HG03025 (cell line): ENCODE results near the gene SDK1.

ENCODE experiments used
- ATAC-seq: cut with Tn5 transposase; IDR thresholded peaks from one replicate; pipeline ENCODE4 v1.9.1; 2021; ENCODE audit warnings: mild to moderate bottlenecking, moderate library complexity; ENCODE audit not compliant: unreplicated experiment, low FRiP score

SDK1 gene

DNA sequence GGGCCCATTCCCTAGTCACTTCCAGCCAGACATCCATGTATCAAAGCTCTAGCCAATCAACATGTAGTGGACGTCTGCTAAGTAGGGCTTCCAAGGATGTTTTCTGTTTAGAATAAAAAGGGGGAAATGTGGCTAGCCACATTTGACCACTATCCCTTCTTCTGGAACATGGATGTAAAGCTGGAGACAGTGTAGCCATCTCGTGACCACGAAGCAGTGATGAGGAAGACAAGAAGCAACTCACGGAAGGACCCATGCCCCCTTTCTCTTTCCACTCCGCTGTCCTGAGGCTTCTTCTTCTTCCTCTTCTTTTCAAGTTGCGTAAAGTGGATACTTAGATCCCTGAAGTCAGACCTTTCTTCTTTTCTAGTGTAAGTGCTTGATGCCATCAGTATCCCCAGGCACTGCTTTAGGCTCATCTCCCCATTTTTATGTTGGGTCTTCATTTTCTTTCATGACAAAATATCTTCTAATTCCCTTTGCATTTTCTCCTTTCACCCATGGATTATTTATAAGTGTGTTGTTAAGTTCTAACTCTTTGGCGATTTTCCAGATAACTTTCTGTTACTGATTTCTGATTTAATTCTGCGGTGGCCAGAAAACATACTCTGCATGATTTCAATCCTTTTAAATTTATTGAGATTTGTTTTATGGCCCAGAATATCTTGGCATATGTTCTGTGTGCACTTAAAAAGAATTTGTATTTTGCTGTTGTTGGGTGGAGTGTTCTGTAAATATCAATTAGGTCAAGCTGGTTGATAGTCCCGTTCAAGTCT is 594.5 kb downstream of the SDK1 start:
- ATAC-seq: no peak

GRCh38 chr7:3896169-3896765 is 595.2 kb downstream of the SDK1 start:
- ATAC-seq: no peak

DNA sequence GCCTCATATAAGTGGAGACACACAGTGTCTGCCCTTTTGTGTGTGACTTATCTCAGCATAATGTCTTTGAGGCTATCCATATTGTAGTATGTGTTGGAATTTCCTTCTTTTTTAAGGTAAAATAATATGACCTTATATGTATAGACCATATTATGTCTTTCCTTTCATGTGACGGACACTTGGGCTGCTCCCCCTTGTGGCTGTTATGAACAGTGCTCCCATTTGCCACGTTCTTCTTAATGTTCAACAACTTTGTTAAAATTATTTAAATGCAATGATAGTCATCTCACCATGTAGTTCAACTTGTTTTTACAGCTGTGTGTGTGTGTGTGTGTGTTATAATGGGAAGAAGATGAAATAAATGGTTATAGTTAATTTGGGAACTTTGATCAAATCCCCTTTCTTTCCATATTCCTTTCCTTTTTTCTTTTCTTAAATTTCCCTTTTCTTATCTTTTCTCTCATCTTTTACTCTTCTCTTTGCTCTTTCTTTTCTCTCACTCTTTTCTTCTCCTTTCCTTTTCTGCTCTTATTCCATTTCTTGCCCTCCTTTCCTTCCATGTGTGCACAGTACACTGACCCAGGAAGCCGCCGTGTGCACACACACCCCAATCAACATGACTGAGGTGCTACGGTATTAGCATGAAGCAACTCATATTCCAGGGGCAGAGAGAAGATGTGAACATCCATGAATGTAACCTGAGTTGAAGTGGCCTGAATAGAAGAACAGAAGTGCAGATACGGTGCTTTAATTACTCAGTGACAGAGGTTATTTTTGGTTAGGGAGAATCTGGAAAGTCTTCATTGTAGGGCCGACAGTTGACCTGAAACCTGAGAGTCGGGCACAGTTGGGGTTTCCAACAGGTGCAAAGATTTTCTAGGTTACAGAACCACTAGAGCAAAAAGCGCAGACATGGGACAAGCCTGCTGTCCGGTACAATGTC is 596.6 kb downstream of the SDK1 start:
- ATAC-seq: no peak

DNA sequence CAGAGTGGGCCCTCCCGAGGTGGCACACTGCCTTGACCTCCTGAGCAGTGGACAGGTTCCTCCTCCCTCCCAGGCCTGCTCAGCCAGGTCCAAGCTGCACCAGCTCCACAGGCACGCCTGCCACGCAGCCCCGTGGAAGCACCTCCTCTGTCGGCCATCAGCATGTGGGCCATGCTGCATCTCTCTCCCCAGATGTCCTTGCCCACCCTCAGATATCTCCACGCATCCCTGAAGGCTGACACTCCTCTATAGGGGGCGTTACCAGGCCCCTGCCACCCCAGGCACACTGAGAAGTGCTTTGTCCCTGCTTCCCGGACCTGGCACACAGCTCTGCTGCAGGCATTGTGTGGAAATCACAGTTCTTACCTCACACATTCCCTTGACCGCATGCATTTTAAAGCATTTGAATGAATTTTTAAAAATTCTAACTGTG is 598.5 kb downstream of the SDK1 start:
- ATAC-seq: no peak

DNA sequence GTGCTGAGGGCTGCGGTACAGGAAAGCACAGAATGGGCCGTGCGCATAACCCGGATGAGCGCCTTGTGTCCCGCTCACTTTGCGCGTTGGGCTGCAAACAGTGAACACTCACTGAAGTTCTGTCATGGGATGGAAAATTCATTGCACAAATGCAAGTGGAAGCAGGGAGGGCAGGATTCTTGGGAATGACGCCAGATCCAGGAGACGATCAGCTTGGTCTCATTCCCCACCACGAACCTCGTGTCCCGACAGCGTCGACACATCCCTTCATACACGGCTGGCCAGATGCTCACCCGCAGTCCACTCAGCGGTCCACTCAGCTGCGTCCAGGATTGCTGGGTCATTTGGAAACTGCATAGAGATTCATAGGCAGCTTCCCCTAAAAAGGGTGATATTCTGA is 607.1 kb downstream of the SDK1 start:
- no peak for ATAC-seq

DNA sequence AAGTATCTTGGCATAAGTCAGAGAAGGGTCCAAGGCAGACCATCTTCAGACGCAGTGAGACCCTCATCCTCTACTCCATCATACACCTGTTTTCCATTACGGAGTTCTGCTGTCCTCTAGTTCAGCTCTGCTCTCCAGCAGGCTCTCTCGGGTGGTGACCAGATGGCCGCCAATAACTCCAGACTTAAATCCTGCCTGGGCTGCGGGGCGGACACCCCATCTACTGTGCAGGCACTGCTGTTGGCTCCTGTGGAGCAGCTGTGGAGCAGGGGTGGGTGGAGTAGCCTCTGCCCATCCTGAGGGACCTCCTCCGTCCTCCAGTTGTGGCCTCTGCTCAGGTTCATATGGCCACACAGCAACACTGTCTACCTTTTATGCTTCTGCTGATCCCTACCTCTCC is 608.1 kb downstream of the SDK1 start:
- no peak for ATAC-seq

GRCh38 chr7:3910054-3910453 is 609.0 kb downstream of the SDK1 start:
- no peak for ATAC-seq

DNA sequence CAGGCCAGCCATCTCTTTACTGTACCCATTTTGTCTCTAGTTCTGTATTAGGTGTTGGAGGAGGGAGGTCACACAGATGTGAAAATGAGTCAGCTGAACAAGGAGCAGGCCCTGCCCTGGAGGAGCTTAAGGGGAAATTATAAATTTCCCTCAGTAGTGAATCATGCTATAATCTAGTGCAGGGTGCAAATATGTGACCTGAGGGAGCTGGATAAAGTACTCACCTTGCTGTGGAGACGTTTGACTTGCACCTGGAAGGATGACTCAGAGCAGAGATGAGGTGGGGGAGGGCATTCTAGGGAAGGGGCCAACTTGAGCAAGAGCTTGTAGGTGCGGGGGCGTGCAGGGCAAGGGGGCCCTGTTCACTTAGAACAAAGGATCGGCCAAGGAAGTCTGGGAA is 610.6 kb downstream of the SDK1 start:
- ATAC-seq: no peak

DNA sequence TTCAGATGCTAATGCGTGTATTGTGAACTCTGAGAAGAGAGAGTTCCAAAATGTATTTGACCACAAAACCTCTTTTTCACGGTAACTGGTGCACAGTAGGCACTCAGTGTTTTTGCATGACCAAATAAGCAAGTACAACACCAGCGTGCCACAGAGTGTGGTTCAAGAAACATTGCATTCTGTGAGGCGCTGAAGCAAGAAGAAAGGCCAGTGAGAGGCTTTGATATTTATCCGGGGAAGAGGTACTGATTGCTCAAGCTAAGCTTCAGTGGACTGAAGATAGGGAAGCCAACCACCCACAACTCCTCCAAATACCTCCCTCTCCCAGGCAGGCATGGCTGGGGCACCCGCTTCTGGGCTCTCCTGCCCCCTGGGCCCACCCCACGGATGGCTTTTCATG is 611.2 kb downstream of the SDK1 start:
- ATAC-seq: no peak

DNA sequence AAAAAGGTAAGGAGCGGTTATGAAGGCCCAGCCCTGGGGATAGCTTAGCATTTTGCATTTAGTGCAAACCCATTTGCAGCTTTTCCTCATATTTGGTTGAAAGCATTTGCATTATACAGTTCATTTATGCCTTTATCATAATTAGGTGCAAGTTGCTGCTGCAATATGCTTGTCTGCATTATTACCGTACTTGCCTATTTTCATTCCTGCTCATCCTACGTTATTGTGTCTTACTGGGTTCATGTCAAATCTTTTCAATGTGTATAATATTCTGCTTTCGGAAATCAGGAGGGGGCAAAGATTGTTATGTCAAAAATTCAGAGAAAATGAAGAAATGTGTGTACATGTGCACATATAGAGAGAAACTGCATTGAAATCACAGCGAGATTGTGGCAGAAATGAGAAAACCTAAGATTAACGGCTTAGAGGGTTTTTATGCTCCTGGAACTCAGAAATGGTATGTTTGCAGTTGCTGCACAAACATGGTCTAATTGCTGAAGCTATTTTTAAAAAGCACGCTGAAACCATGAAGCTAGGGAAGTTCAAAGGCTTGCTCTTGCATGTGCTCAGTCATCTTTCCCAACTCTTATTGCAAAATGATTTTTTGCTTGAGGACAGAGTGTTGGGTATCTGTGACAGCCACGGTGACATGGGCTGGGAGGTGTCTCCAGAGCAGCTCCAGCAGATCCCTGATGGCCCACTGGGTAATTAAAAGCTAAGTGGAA is 613.2 kb downstream of the SDK1 start:
- ATAC-seq: no peak

- no peak for ATAC-seq
Measured at GRCh38 chr7:3915337-3915878, 614.4 kb downstream of the SDK1 start.

DNA sequence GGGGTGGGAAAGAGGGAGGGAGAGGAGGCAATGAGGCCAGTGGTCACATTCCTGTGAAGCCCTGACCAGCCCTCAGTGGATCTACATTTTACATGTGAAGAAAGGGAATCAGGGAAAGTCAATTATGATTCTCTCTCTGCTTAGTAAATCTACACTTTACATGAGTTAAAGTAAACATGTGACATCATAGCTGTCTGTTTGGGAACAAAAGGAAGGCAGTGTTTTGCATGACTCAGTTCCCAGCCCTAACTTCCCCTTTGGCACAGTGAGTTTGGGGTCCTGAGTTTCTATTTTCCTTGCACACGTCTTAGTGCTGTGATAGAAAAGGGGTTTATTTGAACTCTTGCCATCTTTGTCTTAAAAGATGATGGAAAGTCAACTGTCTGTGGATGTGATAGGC is 615.1 kb downstream of the SDK1 start:
- ATAC-seq: no peak

- no peak for ATAC-seq
Measured at GRCh38 chr7:3917436-3917835, 616.4 kb downstream of the SDK1 start.

DNA sequence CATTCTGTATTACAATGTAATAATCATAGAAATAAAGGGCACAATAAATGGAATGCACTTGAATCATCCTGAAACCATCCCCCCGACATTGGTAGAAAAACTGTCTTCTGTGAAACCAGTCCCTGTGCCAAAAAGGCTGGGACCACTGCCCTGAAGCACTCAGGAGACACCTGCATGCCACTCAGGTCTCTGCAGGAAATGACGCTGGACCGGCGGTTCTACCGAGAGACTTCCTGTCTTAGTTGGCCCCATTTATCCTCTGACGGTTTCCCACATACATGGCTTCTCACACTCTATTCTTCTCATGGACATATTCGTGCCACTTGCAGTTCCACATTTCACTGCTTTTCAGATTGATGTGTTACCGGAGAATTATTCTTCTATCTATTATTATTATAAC is 617.5 kb downstream of the SDK1 start:
- no peak for ATAC-seq

GRCh38 chr7:3922175-3922635 is 621.2 kb downstream of the SDK1 start:
- ATAC-seq: no peak

DNA sequence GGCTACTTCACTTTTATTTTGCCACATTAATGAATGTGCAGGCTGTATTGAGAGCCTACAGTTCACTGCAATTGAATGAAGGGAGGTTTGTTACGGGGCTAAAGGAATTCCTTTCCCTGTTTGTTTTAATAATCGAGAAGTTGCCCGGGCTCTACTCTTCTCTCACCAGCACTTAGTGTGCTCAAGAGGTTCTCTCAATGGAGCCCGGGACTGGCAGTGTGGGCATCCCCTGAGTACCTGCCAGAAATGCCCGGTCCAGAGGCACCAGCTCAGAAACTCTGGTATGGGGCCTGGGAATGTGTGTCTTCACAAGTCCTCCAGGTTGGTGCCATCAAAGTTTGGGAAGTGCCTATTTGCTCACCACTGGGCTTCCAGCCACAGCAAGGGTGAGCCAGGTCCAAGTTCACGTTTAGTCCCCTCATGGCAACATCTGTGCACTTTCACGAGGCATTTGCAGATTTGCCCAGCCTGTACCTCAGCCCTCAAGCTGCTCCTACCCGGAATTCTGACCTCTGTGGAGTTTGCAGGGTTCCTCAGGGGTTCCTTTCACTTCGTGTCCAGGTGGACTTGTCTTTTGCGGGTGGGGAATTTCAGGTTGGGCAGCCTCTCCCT is 622.4 kb downstream of the SDK1 start:
- no peak for ATAC-seq

GRCh38 chr7:3924277-3924676 is 623.2 kb downstream of the SDK1 start:
- no peak for ATAC-seq

DNA sequence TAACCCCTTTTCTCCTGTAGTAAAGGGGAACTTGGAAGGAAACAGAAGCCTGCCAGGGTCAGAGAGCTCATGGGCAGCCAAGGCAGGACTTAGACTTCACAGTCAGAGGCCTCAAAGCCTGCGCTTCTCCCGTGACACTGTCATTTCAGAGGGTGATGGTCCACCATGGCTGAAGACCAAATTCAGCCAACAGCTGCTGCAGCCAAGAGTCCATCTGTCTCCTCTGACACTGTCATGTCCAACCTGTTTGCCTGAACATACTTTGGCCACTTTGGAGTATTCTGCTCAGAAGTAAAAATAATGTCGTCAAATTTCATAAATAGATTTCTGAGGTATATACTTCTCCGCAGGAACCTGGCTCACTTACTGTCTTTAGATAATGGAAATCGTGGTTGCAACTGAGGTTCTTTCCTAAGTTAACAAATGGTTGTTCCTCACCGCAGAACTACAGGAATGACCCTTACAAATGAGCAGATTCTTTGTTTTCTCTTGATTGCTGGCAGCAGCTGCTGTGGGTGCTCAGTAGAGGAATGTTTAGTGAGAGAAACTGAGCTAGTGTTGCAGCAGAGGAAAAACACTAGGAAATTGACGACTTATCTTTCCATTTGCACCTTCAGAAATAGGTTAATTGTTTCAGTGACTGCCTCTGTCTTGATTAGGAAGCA is 626.5 kb downstream of the SDK1 start:
- no peak for ATAC-seq
